Uterus (tissue), 4 donors: ENCODE measurements around the gene PTPRG. TPM values are rescaled to one million over a fixed set of nuclear protein-coding genes. Genes with fewer than 3 reads are reported as not detected.

Experiments
- DNase-seq, 2 donors: peaks; one replicate each; pipeline ENCODE4 v3.0.0-alpha.2; 2019 to 2020
- H3K27ac ChIP-seq, 2 donors: fragments of 200-600 bp; sonication (generic); 1 replicate in 1 of 2; 2 replicates in 1 of 2; pipeline ENCODE4 v1.5.1; 2016 to 2018
- H3K27me3 ChIP-seq, 2 donors: fragments of 200-600 bp; sonication (generic); one replicate each; pipeline ENCODE4 v1.5.1; 2018 to 2019; ENCODE audit warnings: control low read depth in 1 of 2
- H3K36me3 ChIP-seq, 2 donors: fragments of 200-600 bp; sonication (generic); one replicate each; pipeline ENCODE4 v1.5.1; 2019; ENCODE audit warnings: control low read depth in 1 of 2
- H3K4me1 ChIP-seq, 2 donors: fragments of 200-600 bp; sonication (generic); one replicate each; pipeline ENCODE4 v1.5.1; 2018 to 2019; ENCODE audit warnings: control low read depth in 1 of 2
- H3K4me3 ChIP-seq, 2 donors: fragments of 200-600 bp; sonication (generic); 1 replicate in 1 of 2; 2 replicates in 1 of 2; pipeline ENCODE4 v1.5.1; 2018 to 2019; ENCODE audit warnings: mild to moderate bottlenecking in 1 of 2
- H3K9me3 ChIP-seq, 2 donors: fragments of 200-600 bp; sonication (generic); one replicate each; pipeline ENCODE4 v1.5.1; 2019; ENCODE audit warnings: control low read depth in 1 of 2
- CTCF ChIP-seq, 4 experiments: fragments of 200-600 bp in 2 of 4; fragments of 450-650 bp in 2 of 4; sonication (generic) in 2 of 4; IDR thresholded peaks; one replicate each; pipeline ENCODE4 v1.5.1; 2016 to 2019; ENCODE audit warnings: antibody characterized with exemption in 4 of 4, mild to moderate bottlenecking in 2 of 4, moderate library complexity in 1 of 4
- POLR2A ChIP-seq, 2 donors: fragments of 450-650 bp; IDR thresholded peaks; one replicate each; pipeline ENCODE4 v1.6.1; 2016; ENCODE audit warnings: antibody characterized with exemption in 2 of 2, mild to moderate bottlenecking in 1 of 2, moderate library complexity in 1 of 2
- intact Hi-C: fragments of 100-400 bp; cut with DNase I; formaldehyde crosslinking; loops from one replicate; pipeline ENCODE4 v1.15.1; 2023; ENCODE audit warnings: low total_unique reads
- total RNA-seq, 4 donors: library from RNA; depleted of rRNA in 3 of 4; stranded (reverse); fragments of >200 nt in 3 of 4; gene quantifications; one replicate each; pipeline versions ENCODE4 v1.1.0 to v1.2.4, GENCODE V29; 2014 to 2023
- donor health status: DM: yes; HTN: yes; CAD: no.

Gene PTPRG
- total RNA-seq, 4 donors from 2014 or later: 43.5 to 136 (median 62.6) TPM

GRCh38 chr3:61832375-61833229, 271.2 kb downstream of the PTPRG start:
- intact Hi-C loops: no loop called here
- H3K36me3 ChIP-seq: no peaks in the 10 kb centered on the region
- H3K27me3 ChIP-seq: no peaks in the 10 kb centered on the region
- H3K27ac ChIP-seq: no peak overlapping the region
- DNase-seq: no peak
- H3K4me3 ChIP-seq: no peak overlapping the region
- H3K9me3 ChIP-seq: no peaks in the 10 kb centered on the region
- no peaks in the 10 kb centered on the region for H3K4me1 ChIP-seq
- TF ChIP-seq CTCF (IDR thresholded peaks at IDR 0.05) (no peak), POLR2A (IDR thresholded peaks at IDR 0.05) (no peak)

GRCh38 chr3:61839256-61839655, 277.9 kb downstream of the PTPRG start:
- TF ChIP-seq POLR2A (IDR thresholded peaks at IDR 0.05) (no peak), CTCF (IDR thresholded peaks at IDR 0.05) (no peak)
- Histone ChIP-seq H3K27me3 (no peaks in the 10 kb centered on the region), H3K27ac (no peak overlapping the region), H3K36me3 (no peaks in the 10 kb centered on the region), H3K9me3 (no peaks in the 10 kb centered on the region), H3K4me1 (no peaks in the 10 kb centered on the region), H3K4me3 (no peak overlapping the region)
- no peak for DNase-seq
- intact Hi-C loops: no loop called here

- no peak for TF ChIP-seq POLR2A (IDR thresholded peaks at IDR 0.05)
- no peak for TF ChIP-seq CTCF (IDR thresholded peaks at IDR 0.05)
- intact Hi-C loops: no loop called here
- no peaks in the 10 kb centered on the region for H3K4me1 ChIP-seq
- no peaks in the 10 kb centered on the region for H3K9me3 ChIP-seq
- DNase-seq: no peak
- no peaks in the 10 kb centered on the region for H3K27me3 ChIP-seq
- H3K4me3 ChIP-seq: no peak overlapping the region
- peak overlapping the region in 1 of 2 donors; percentile 18 for H3K27ac ChIP-seq
- H3K36me3 ChIP-seq: no peaks in the 10 kb centered on the region
Observed at GRCh38 chr3:61841111-61841845, 279.9 kb downstream of the PTPRG start.

GRCh38 chr3:61841988-61842387, 280.6 kb downstream of the PTPRG start:
- no peak for TF ChIP-seq POLR2A (IDR thresholded peaks at IDR 0.05)
- TF ChIP-seq CTCF (IDR thresholded peaks at IDR 0.05): no peak
- DNase-seq: no peak
- no peak overlapping the region for H3K27ac ChIP-seq
- H3K4me3 ChIP-seq: no peak overlapping the region
- H3K36me3 ChIP-seq: no peaks in the 10 kb centered on the region
- no peaks in the 10 kb centered on the region for H3K4me1 ChIP-seq
- H3K27me3 ChIP-seq: no peaks in the 10 kb centered on the region
- no peaks in the 10 kb centered on the region for H3K9me3 ChIP-seq
- intact Hi-C loops: no loop called here

GRCh38 chr3:61844346-61844745, 283.0 kb downstream of the PTPRG start:
- TF ChIP-seq CTCF (IDR thresholded peaks at IDR 0.05) (no peak), POLR2A (IDR thresholded peaks at IDR 0.05) (no peak)
- no peaks in the 10 kb centered on the region for H3K27me3 ChIP-seq
- no peak overlapping the region for H3K27ac ChIP-seq
- no peak overlapping the region for H3K4me3 ChIP-seq
- H3K9me3 ChIP-seq: no peaks in the 10 kb centered on the region
- peaks cover 0 to 3% of the 10 kb centered on the region in 2 donors for H3K4me1 ChIP-seq
- no peak for DNase-seq
- intact Hi-C loops: no loop called here
- no peaks in the 10 kb centered on the region for H3K36me3 ChIP-seq
